Transverse colon (tissue), 4 donors: ENCODE data around the gene FAM107B. TPM values are rescaled to one million over a fixed set of nuclear protein-coding genes. Genes with fewer than 3 reads are reported as not detected.
"Not testable (repeated sequence)": the region's sequence is repeated elsewhere in the genome, so short reads cannot be mapped to it uniquely, and the experiment has no call there.

ENCODE experiments used
- DNase-seq: peaks from one replicate; pipeline ENCODE4 v3.0.0-alpha.2; 2019
- H3K27ac ChIP-seq, 4 donors: fragments of 200-600 bp; sonication (generic); 2 replicates each; pipeline ENCODE4 v1.5.1; 2016 to 2018; ENCODE audit warnings: inconsistent platforms in 4 of 4
- H3K27me3 ChIP-seq: fragments of 200-600 bp; sonication (generic); 2 replicates; pipeline ENCODE4 v1.5.1; 2017; ENCODE audit warnings: inconsistent platforms
- H3K36me3 ChIP-seq, 4 donors: fragments of 200-600 bp; sonication (generic); 2 replicates each; pipeline ENCODE4 v1.5.1; 2017 to 2019; ENCODE audit warnings: inconsistent platforms in 4 of 4
- H3K4me1 ChIP-seq, 4 donors: fragments of 200-600 bp; sonication (generic); 2 replicates each; pipeline ENCODE4 v1.5.1; 2017 to 2020; ENCODE audit warnings: inconsistent platforms in 4 of 4
- H3K4me3 ChIP-seq, 4 donors: fragments of 200-600 bp; sonication (generic); 1 replicate in 1 of 4; 2 replicates in 3 of 4; pipeline versions ENCODE4 v1.5.1 to v1.6.1; 2017 to 2019; ENCODE audit warnings: inconsistent platforms in 4 of 4
- H3K9me3 ChIP-seq, 2 donors: fragments of 200-600 bp; sonication (generic); 2 replicates each; pipeline ENCODE4 v1.5.1; 2017 to 2019; ENCODE audit warnings: inconsistent platforms in 2 of 2
- EP300 ChIP-seq: sonication (generic); formaldehyde crosslinking; IDR thresholded peaks from one replicate; pipeline ENCODE4 v1.6.1; 2017; ENCODE audit warnings: antibody characterized with exemption, low read depth
- POLR2A ChIP-seq: fragments of 450-650 bp; IDR thresholded peaks from one replicate; pipeline ENCODE4 v1.6.1; 2016; ENCODE audit warnings: antibody characterized with exemption, mild to moderate bottlenecking, moderate library complexity
- POLR2AphosphoS5 ChIP-seq, 3 donors: sonication (generic); formaldehyde crosslinking; IDR thresholded peaks; one replicate each; pipeline ENCODE4 v1.6.1; 2016; ENCODE audit warnings: antibody characterized with exemption in 3 of 3
- WGBS, 2 donors: methylation state at CpG; one replicate each; pipeline ENCODE4 v1.1.5; 2018; ENCODE audit warnings: low coverage in 1 of 2; 5-methylcytosine and 5-hydroxymethylcytosine counted together
- in situ Hi-C, 4 donors: fragments of 200-750 bp; cut with MboI; loops; one replicate each; pipeline versions ENCODE4 v1.15.0 to v1.15.1; 2017; ENCODE audit warnings: low sequenced_read_pairs in 3 of 4, low pct_ligation_motif_present in 1 of 4, low pct_unique_long_range_greater_than_20kb in 1 of 4
- intact Hi-C: fragments of 100-400 bp; cut with DNase I; formaldehyde crosslinking; loops from one replicate; pipeline ENCODE4 v1.15.1; 2023; ENCODE audit warnings: low total_unique reads
- total RNA-seq, 4 donors: library from RNA; depleted of rRNA; stranded (reverse); fragments of >200 nt; gene quantifications; one replicate each; pipeline ENCODE4 v1.1.0, GENCODE V29; 2016
- TF ChIP-seq, protein P1 (sequence below), 5 experiments: fragments of 200-600 bp in 3 of 5; fragments of 450-650 bp in 2 of 5; sonication (generic) in 3 of 5; IDR thresholded peaks; 1 replicate in 2 of 5; 2 replicates in 3 of 5; pipeline ENCODE4 v1.5.1; 2016 to 2017; ENCODE audit warnings: antibody characterized with exemption in 5 of 5, inconsistent platforms in 3 of 5, mild to moderate bottlenecking in 2 of 5, moderate library complexity in 1 of 5

FAM107B gene
- total RNA-seq, 4 donors from 2014 or later, result 23.9 to 71.0 (median 52.8) TPM

DNA sequence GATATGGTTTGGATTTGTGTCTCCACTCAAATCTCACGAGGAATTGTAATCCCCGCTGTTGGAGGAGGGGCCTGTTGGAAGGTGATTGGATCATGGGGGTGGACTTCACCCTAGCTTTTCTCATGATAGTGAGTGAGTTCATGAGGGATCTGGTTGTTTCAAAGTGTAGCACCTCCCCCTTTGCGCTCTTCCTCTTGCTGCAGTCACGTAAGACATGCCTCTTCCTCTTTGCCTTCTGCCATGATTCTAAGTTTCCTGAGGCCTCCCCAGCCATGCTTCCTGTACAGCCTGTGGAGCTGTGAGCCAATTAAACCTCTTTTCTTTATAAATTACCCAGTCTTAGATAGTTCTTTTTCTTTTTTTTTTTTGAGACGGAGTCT, 46.1 kb upstream of the FAM107B start:
- Histone ChIP-seq H3K27me3 (no peaks in the 10 kb centered on the region), H3K27ac (no peak overlapping the region), H3K4me1 (peaks cover 0 to 13% (median 0%) of the 10 kb centered on the region in 4 donors), H3K9me3 (no peaks in the 10 kb centered on the region), H3K4me3 (no peak overlapping the region), H3K36me3 (no peaks in the 10 kb centered on the region)
- no peak for TF ChIP-seq POLR2AphosphoS5 (IDR thresholded peaks at IDR 0.05)
- no peak for TF ChIP-seq EP300
- no peak for TF ChIP-seq POLR2A
- TF ChIP-seq, protein P1, sequence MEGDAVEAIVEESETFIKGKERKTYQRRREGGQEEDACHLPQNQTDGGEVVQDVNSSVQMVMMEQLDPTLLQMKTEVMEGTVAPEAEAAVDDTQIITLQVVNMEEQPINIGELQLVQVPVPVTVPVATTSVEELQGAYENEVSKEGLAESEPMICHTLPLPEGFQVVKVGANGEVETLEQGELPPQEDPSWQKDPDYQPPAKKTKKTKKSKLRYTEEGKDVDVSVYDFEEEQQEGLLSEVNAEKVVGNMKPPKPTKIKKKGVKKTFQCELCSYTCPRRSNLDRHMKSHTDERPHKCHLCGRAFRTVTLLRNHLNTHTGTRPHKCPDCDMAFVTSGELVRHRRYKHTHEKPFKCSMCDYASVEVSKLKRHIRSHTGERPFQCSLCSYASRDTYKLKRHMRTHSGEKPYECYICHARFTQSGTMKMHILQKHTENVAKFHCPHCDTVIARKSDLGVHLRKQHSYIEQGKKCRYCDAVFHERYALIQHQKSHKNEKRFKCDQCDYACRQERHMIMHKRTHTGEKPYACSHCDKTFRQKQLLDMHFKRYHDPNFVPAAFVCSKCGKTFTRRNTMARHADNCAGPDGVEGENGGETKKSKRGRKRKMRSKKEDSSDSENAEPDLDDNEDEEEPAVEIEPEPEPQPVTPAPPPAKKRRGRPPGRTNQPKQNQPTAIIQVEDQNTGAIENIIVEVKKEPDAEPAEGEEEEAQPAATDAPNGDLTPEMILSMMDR (IDR thresholded peaks at IDR 0.05), result no peak
- 89 to 95% methylated on average over 3 to 5 of the region's 5 CpGs for WGBS, 2 donors
- no peak for DNase-seq
- in situ Hi-C loops, result loop anchor here in 3 of 4 donors (5.0 to 25.0 kb wide), 4 partner anchors 283 to 608 kb away; no protein-coding TSS in a partner anchor
- intact Hi-C loops, result loop anchor here (10.0 kb wide), 2 partner anchors 276 to 316 kb away; no protein-coding TSS in a partner anchor

DNA sequence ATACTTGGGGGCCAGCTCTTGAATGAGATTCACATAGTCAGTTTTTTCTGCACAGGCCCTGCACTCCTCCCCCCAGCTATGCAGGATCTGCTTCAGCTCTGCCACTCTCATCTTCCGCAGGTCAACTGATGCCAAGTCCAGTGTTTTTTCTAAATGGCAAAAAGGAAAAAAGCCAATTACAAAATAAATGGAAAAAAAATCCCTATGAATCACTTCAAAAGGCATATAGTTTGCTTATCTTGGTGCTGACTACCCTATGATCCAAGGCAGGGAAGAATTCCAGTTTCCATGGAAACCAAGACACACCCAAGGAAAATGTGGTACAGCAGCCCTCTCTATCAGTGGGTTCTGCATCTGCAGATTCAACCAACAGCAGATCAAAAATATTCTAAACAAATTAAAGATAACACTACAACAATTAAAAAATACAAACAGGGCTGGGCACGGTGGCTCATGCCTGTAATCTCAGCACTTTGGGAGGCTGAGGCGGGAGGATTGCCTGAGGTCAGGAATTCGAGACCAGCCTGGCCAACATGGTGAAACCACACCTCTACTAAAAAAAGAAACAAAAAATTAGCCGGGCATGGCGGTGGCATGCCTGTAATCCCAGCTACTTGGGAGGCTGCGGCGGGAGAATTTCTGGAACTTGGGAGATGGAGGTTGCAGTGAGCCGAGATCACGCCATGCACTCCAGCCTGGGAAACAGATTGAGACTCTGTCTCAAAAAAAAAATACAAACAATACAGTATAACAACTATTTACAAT, 45.5 kb upstream of the FAM107B start:
- intact Hi-C loops, result loop anchor here (10.0 kb wide), 2 partner anchors 275 to 315 kb away; no protein-coding TSS in a partner anchor
- no peak for DNase-seq
- peaks cover 0 to 13% (median 0%) of the 10 kb centered on the region in 4 donors for H3K4me1 ChIP-seq
- H3K4me3 ChIP-seq, result no peak overlapping the region
- H3K9me3 ChIP-seq, result no peaks in the 10 kb centered on the region
- WGBS, 2 donors, result 93 to 100% methylated on average over 1 to 10 of the region's 10 CpGs
- no peaks in the 10 kb centered on the region for H3K36me3 ChIP-seq
- no peak overlapping the region for H3K27ac ChIP-seq
- TF ChIP-seq POLR2AphosphoS5 (IDR thresholded peaks at IDR 0.05), result no peak
- TF ChIP-seq, protein P1 (IDR thresholded peaks at IDR 0.05), result no peak
- TF ChIP-seq EP300, result no peak
- TF ChIP-seq POLR2A, result no peak
- in situ Hi-C loops, result loop anchor here in 3 of 4 donors (5.0 to 25.0 kb wide), 4 partner anchors 283 to 608 kb away; no protein-coding TSS in a partner anchor
- no peaks in the 10 kb centered on the region for H3K27me3 ChIP-seq

DNA sequence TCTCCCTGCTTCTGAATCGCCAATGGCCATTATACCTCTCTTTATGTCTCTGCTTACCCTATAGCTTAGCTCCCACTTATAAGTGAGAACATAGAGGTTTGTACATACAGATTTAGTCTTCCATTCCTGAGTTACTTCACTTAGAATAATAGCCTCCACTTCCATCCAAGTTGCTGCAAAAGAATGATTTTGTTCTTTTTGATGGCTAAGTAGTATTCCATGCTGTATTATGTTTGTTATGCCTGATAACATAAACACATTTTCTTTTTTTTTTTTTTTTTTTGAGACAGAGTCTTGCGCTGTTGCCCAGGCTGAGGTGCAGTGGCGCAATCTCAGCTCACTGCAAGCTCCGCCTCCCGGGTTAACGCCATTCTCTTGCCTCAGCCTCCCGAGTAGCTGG, 42.0 kb upstream of the FAM107B start:
- H3K4me3 ChIP-seq, DNase-seq, H3K9me3 ChIP-seq, H3K27me3 ChIP-seq, H3K36me3 ChIP-seq, H3K4me1 ChIP-seq, intact Hi-C loops, H3K27ac ChIP-seq: not testable (repeated sequence)
- WGBS, 2 donors, result 88 to 95% methylated on average over 5 to 7 of the region's 7 CpGs
- in situ Hi-C loops, result loop anchor here in 2 of 4 donors (25.0 kb wide), 2 partner anchors 279 to 604 kb away; no protein-coding TSS in a partner anchor

DNA sequence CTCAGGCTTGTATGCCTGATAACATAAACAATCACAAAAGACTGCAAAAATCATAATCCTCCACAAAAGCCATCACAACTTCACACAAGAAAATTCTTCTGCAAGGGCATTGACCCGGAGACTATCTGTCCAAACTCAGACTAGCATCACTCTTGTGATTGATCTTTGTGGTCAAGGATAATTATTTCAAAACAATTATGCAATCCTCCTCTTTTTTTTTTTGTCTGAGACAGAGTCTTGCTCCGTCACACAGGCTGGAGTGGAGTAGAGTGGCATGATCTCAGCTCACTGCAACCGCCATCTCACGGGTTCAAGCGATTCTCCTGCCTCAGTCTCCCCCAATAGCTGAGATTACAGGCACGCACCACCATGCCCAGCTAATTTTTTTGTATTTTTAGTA, 41.0 kb upstream of the FAM107B start:
- TF ChIP-seq POLR2AphosphoS5 (IDR thresholded peaks at IDR 0.05) (no peak), EP300 (no peak)
- TF ChIP-seq, protein P1 (IDR thresholded peaks at IDR 0.05), result no peak
- Histone ChIP-seq H3K4me3 (no peak overlapping the region), H3K9me3 (no peaks in the 10 kb centered on the region), H3K27me3 (no peaks in the 10 kb centered on the region), H3K36me3 (no peaks in the 10 kb centered on the region), H3K4me1 (no peaks in the 10 kb centered on the region), H3K27ac (no peak overlapping the region)
- DNase-seq, result no peak
- in situ Hi-C loops, result loop anchor here in 2 of 4 donors (25.0 kb wide), 2 partner anchors 278 to 603 kb away; no protein-coding TSS in a partner anchor
- intact Hi-C loops, result no loop called here
- WGBS, 2 donors, result 92% methylated on average over 3 to 6 of the region's 6 CpGs
